Measurements from ENCODE around the gene NT5C1B. TPM values are rescaled to one million over a fixed set of nuclear protein-coding genes. Genes with fewer than 3 reads are reported as not detected.

The NT5C1B gene
- total and polyA plus RNA-seq, 10 of the 15 experiments (the other 5 are each of a cell fraction or from before 2014, with no cell fraction given) = 0.40 to 0.44 TPM; not detected in 8

- in situ Hi-C loops (cut with MboI) = no loop called here
- FAIRE-seq (no peak), ATAC-seq (no peak), DNase-seq (ENCODE audit: low read depth, low spot score) (no peak)
- H3K9me3 ChIP-seq (replicated peaks; ENCODE audit: control insufficient read depth, insufficient read depth, low read length) = no peaks in the 10 kb centered on the region; the same call in 2 of the 3 replicates
- H3K27me3 ChIP-seq (replicated peaks in 1 of 2; ENCODE audit: control insufficient read depth in 2 of 2, insufficient read depth in 2 of 2, low read length in 1 of 2) = no peaks in the 10 kb centered on the region
- ChIA-PET CTCF (no interaction called here), POLR2A (no interaction called here), SMC1A (ENCODE audit: uncharacterized antibody, unreplicated experiment) (no interaction called here), RAD21 (ENCODE audit: unreplicated experiment) (no interaction called here)
- no peak overlapping the region for H3K4me2 ChIP-seq (ENCODE audit: control insufficient read depth, insufficient read depth)
- no peaks in the 10 kb centered on the region for H3K4me1 ChIP-seq (ENCODE audit: control insufficient read depth, insufficient read depth, low read length)
- H3K27ac ChIP-seq (ENCODE audit: control insufficient read depth, insufficient read depth) = no peak overlapping the region
- no peaks in the 10 kb centered on the region for H4K20me1 ChIP-seq (ENCODE audit: control insufficient read depth, insufficient read depth)
- H3K4me3 ChIP-seq = no peak overlapping the region
- no peaks in the 10 kb centered on the region for H3K36me3 ChIP-seq (ENCODE audit: control insufficient read depth in 2 of 2, insufficient read depth in 2 of 2, low read length in 1 of 2)
- no peak overlapping the region for H3K9ac ChIP-seq (ENCODE audit: control insufficient read depth, insufficient read depth, low read length)
- no peaks in the 10 kb centered on the region for H3K79me2 ChIP-seq (ENCODE audit: control insufficient read depth, insufficient read depth, low read length)
- no peak overlapping the region for H2AFZ ChIP-seq (ENCODE audit: control insufficient read depth, low read depth, low read length)
- TF ChIP-seq MEF2B (IDR thresholded peaks at IDR 0.05; ENCODE audit: partially characterized antibody, poor library complexity, severe bottlenecking) (no peak), DPF2 (IDR thresholded peaks at IDR 0.05) (no peak), RB1 (IDR thresholded peaks at IDR 0.05; ENCODE audit: borderline replicate concordance) (no peak), CREB1 (IDR thresholded peaks at IDR 0.05; ENCODE audit: low read depth) (no peak), KLF5 (IDR thresholded peaks at IDR 0.05; ENCODE audit: partially characterized antibody) (no peak), STAT3 (IDR thresholded peaks at IDR 0.05; ENCODE audit: low read depth, low read length) (no peak), ZNF24 (IDR thresholded peaks at IDR 0.05) (no peak), FOS (IDR thresholded peaks at IDR 0.05; ENCODE audit: borderline replicate concordance, extremely low read depth, insufficient read length) (no peak), POLR2AphosphoS5 (IDR thresholded peaks at IDR 0.05; ENCODE audit: low read length) (no peak), SMC3 (IDR thresholded peaks at IDR 0.05; ENCODE audit: borderline replicate concordance, low read length) (no peak), EP300 (IDR thresholded peaks at IDR 0.05; ENCODE audit: borderline replicate concordance in 1 of 2, control insufficient read depth in 1 of 2, low read depth in 2 of 2, low read length in 2 of 2) (no peak), ZNF687 (IDR thresholded peaks at IDR 0.05) (no peak), KDM1A (IDR thresholded peaks at IDR 0.05; ENCODE audit: borderline replicate concordance) (no peak), ETV6 (conservative IDR thresholded peaks at IDR 0.05 in 1 of 2, IDR thresholded peaks at IDR 0.05 in 1 of 2; ENCODE audit: borderline replicate concordance in 1 of 2, low read depth in 1 of 2) (no peak), ZBED1 (IDR thresholded peaks at IDR 0.05; ENCODE audit: borderline replicate concordance) (no peak), RFX5 (IDR thresholded peaks at IDR 0.05; ENCODE audit: low read depth, low read length) (no peak)
- TF ChIP-seq, protein P1, sequence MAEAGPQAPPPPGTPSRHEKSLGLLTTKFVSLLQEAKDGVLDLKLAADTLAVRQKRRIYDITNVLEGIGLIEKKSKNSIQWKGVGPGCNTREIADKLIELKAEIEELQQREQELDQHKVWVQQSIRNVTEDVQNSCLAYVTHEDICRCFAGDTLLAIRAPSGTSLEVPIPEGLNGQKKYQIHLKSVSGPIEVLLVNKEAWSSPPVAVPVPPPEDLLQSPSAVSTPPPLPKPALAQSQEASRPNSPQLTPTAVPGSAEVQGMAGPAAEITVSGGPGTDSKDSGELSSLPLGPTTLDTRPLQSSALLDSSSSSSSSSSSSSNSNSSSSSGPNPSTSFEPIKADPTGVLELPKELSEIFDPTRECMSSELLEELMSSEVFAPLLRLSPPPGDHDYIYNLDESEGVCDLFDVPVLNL (IDR thresholded peaks at IDR 0.05; ENCODE audit: low read depth, low read length) = no peak
- TF ChIP-seq, protein P2, sequence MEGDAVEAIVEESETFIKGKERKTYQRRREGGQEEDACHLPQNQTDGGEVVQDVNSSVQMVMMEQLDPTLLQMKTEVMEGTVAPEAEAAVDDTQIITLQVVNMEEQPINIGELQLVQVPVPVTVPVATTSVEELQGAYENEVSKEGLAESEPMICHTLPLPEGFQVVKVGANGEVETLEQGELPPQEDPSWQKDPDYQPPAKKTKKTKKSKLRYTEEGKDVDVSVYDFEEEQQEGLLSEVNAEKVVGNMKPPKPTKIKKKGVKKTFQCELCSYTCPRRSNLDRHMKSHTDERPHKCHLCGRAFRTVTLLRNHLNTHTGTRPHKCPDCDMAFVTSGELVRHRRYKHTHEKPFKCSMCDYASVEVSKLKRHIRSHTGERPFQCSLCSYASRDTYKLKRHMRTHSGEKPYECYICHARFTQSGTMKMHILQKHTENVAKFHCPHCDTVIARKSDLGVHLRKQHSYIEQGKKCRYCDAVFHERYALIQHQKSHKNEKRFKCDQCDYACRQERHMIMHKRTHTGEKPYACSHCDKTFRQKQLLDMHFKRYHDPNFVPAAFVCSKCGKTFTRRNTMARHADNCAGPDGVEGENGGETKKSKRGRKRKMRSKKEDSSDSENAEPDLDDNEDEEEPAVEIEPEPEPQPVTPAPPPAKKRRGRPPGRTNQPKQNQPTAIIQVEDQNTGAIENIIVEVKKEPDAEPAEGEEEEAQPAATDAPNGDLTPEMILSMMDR (IDR thresholded peaks at IDR 0.05 in 2 of 3, conservative IDR thresholded peaks at IDR 0.05 in 1 of 3; ENCODE audit: control insufficient read depth in 2 of 3, extremely low read depth in 1 of 3, insufficient read depth in 1 of 3, low read depth in 3 of 3, low read length in 3 of 3) = no peak
- BruUV-seq (replicated peaks) = no TSS peak
- intact Hi-C loops (cut with micrococcal nuclease; ENCODE audit: unreplicated experiment) = no loop called here
Measured at GRCh38 chr2:18630101-18630500, 40.7 kb upstream of the NT5C1B start.

Measured in GM12878 (cell line).